ENCODE data around the gene MED12L. TPM values are rescaled to one million over a fixed set of nuclear protein-coding genes. Genes with fewer than 3 reads are reported as not detected.
A peak's percentile ranks its signal among the peaks of the same experiment; 100 is the strongest.

MED12L gene
- polyA plus RNA-seq, 1 experiment = 0.06 TPM

GRCh38 chr3:151379083-151379734 lies 293.7 kb downstream of the MED12L start:
- peak; percentile 56 for TF ChIP-seq CTCF (IDR thresholded peaks at IDR 0.05; ENCODE audit: insufficient read depth, low read depth, low read length)
- ChIA-PET CTCF (interaction anchor here (0.6 to 1.6 kb wide), 8 partner anchors 9 to 577 kb away, joined by 3 to 5 read pairs (median 3); no protein-coding TSS in a partner anchor), POLR2A (no interaction called here)
- H3K36me3 ChIP-seq (ENCODE audit: control insufficient read depth, insufficient read depth, low read length) = no peaks in the 10 kb centered on the region
- H3K4me3 ChIP-seq (ENCODE audit: low read depth, low read length) = no peak overlapping the region
- no peak for DNase-seq (ENCODE audit: low read depth)
- no peaks in the 10 kb centered on the region for H3K27me3 ChIP-seq (ENCODE audit: control insufficient read depth, insufficient read depth, low read length)

GRCh38 chr3:151382671-151383070 lies 297.2 kb downstream of the MED12L start:
- Histone ChIP-seq H3K4me3 (ENCODE audit: low read depth, low read length) (no peak overlapping the region), H3K36me3 (ENCODE audit: control insufficient read depth, insufficient read depth, low read length) (no peaks in the 10 kb centered on the region), H3K27me3 (ENCODE audit: control insufficient read depth, insufficient read depth, low read length) (no peaks in the 10 kb centered on the region)
- no peak for DNase-seq (ENCODE audit: low read depth)
- CTCF ChIA-PET = no interaction called here
- POLR2A ChIA-PET = no interaction called here
- no peak for TF ChIP-seq CTCF (IDR thresholded peaks at IDR 0.05; ENCODE audit: insufficient read depth, low read depth, low read length)

DNA sequence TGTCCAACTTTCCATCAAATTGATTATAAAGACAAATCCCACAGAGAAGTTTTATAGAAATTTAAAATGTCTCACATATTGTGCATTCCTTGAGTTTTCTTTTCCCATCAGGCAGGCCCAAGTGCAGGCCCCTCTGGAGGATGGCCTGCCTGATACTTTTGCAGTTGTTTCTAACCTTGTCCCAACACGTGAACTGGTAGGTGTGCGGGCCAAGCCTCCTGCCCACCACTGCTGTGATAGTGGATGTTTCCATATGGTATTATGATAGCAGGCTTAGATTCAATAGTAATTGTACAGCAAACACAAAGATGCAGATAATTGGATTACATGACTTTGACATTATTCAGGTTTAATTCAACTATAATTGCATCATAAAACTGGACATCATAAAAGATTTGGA lies 297.6 kb downstream of the MED12L start:
- POLR2A ChIA-PET = no interaction called here
- H3K27me3 ChIP-seq (ENCODE audit: control insufficient read depth, insufficient read depth, low read length) = no peaks in the 10 kb centered on the region
- no peak overlapping the region for H3K4me3 ChIP-seq (ENCODE audit: low read depth, low read length)
- no peaks in the 10 kb centered on the region for H3K36me3 ChIP-seq (ENCODE audit: control insufficient read depth, insufficient read depth, low read length)
- CTCF ChIA-PET = no interaction called here
- no peak for DNase-seq (ENCODE audit: low read depth)
- TF ChIP-seq CTCF (IDR thresholded peaks at IDR 0.05; ENCODE audit: insufficient read depth, low read depth, low read length) = no peak

GRCh38 chr3:151383956-151384355 lies 298.5 kb downstream of the MED12L start:
- Histone ChIP-seq H3K27me3 (ENCODE audit: control insufficient read depth, insufficient read depth, low read length) (no peaks in the 10 kb centered on the region), H3K36me3 (ENCODE audit: control insufficient read depth, insufficient read depth, low read length) (no peaks in the 10 kb centered on the region), H3K4me3 (ENCODE audit: low read depth, low read length) (no peak overlapping the region)
- CTCF ChIA-PET = no interaction called here
- no peak for TF ChIP-seq CTCF (IDR thresholded peaks at IDR 0.05; ENCODE audit: insufficient read depth, low read depth, low read length)
- no peak for DNase-seq (ENCODE audit: low read depth)
- POLR2A ChIA-PET = no interaction called here

- H3K27me3 ChIP-seq (ENCODE audit: control insufficient read depth, insufficient read depth, low read length) = no peaks in the 10 kb centered on the region
- TF ChIP-seq CTCF (IDR thresholded peaks at IDR 0.05; ENCODE audit: insufficient read depth, low read depth, low read length) = no peak
- H3K4me3 ChIP-seq (ENCODE audit: low read depth, low read length) = no peak within 1 kb of the TSS
- no peaks in the 10 kb centered on the region for H3K36me3 ChIP-seq (ENCODE audit: control insufficient read depth, insufficient read depth, low read length)
- DNase-seq (ENCODE audit: low read depth) = no peak
- CTCF ChIA-PET = interaction anchor here (1.2 kb wide), 1 partner anchor 14 kb away, joined by 3 read pairs; no protein-coding TSS in a partner anchor
- POLR2A ChIA-PET = no interaction called here
Measured at GRCh38 chr3:151384741-151385174, 299.3 kb downstream of the MED12L start, which contains the start of gene P2RY12. Gene P2RY12 (minus strand): TSS chr3:151384753. CDS start chr3:151338845, 45,908 bp downstream.
